GM20431 (cell line): ENCODE results near the gene XYLB.

Experiments used
- in situ Hi-C: fragments of 300-500 bp; cut with MseI, MboI; formaldehyde crosslinking; loops from one replicate; pipeline ENCODE4 v1.15.0; 2020; ENCODE audit warnings: low sequenced_read_pairs; ENCODE audit not compliant: unreplicated experiment

The XYLB gene

DNA sequence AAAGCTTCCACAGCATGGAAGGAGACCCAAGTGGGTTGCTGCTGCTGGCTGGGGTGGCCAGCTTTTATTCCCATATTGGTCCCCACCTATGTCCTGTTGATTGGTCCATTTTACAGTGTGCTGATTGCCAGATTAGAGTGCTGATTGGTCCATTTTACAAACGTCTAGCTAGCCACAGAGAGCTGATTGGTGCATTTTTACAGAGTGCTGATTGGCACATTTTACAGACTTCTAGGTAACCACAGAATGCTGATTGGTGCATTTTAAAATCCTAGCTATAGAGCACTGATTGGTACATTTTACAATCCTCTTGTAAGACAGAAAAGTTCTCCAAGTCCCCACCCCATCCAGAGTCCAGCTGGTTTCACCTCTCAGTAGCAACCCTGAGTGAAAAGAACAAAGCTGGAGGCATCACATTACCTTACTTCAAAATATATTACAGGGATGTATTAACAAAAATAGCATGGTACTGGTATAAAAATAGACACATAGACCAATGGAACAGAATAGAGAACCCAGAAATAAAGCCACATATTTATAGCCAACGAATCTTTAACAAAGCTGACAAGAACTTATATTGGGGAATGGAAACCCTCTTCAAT is 99.6 kb downstream of the XYLB start:
- in situ Hi-C loops: no loop called here

DNA sequence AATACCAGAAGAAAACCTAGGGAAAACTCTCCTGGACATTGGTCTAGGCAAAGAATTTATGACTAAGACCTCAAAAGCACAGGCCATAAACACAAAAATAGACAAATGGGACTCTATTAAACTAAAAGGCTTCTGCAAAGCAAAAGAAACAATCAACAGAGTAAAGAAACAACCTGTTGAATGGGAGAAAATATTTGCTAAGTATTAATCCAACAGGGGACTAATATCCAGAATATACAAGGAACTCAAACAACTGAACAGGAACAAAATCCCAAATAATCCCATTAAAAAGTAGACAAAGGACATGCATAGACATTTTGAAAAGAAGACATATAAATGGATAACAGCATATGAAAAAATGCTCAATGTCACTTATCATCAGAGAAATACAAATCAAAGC is 100.2 kb downstream of the XYLB start:
- in situ Hi-C loops: no loop called here

- in situ Hi-C loops: no loop called here
Measured at GRCh38 chr3:38450853-38451252, 104.3 kb downstream of the XYLB start.

GRCh38 chr3:38453075-38453912 is 106.7 kb downstream of the XYLB start, which contains the start of gene ACVR2B:
TSS of gene ACVR2B (plus strand) at chr3:38453890. CDS start at chr3:38454323, 433 bp downstream.
- in situ Hi-C loops: no loop called here

- in situ Hi-C loops: no loop called here
Measured at GRCh38 chr3:38453913-38454177, 107.3 kb downstream of the XYLB start.

DNA sequence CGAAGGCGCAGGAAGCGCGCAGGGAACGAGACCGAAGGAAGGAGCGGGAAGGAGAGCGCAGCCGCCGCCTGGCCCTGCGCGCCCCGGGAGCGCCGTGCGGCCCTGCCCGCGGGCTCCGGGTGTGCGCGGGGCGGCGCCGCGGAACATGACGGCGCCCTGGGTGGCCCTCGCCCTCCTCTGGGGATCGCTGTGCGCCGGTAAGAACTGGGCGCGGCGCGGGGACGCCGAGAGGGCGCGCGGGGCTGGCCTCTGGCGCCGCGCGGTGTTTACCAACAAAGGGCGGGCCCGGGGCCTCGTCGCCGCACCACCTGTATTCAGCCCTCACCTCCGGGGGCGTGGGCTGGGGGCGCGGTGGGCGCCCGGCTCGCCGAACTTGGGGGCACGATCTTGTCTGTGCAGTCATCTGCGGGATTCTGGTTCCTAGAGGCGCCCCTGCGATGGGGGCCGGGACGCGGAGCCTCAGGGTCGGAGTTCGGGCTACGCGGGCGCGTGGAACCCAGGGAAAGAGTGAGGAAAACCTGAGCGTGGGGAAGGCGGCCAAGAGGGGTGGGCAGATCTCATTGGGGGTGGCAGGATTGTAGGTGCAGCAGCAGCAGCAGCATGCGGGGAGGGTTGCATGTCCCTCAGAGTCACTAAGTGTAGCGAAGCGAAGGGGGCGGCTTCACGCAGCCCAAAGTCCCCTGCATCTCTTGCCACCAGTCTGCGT is 107.7 kb downstream of the XYLB start:
- in situ Hi-C loops: no loop called here

DNA sequence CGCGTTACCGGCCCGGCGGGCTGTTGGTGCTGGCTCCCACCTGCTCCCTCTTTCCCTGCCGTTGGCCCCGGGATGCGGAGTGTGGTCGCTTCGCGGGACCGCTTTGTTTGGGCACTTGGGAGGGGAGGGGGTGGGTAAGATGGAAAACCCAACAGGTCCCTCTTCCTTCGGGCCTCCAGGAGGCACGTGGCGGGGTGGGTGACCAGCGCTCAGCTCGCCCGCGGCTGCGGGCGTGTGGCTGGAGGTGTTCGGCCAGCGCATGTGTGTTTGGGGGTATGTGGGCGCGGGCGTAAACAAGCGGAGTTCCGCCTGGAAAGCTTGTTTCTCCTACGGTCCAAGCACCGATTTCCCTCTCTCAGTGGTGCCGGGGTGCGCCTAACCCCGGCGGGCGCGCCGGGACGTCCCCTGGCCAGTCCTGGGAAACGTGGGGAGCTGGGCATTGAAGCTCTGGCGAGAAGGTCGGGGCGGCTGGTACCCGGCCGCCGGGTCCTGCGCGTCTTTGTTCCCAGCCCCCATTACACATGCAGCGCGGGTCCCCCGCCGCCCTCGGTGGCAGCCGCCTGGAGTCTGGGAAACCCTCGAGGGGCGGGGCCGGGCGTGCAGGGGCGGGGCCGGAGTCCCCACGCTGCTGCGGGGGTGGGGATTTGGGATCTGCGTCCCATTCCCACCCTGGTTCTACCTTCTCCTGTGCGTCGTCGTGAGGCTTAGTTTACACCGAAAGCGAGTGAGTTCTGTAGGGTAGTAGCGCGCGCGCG is 108.5 kb downstream of the XYLB start:
- in situ Hi-C loops: no loop called here

GRCh38 chr3:38455639-38456430 is 109.2 kb downstream of the XYLB start:
- in situ Hi-C loops: no loop called here

DNA sequence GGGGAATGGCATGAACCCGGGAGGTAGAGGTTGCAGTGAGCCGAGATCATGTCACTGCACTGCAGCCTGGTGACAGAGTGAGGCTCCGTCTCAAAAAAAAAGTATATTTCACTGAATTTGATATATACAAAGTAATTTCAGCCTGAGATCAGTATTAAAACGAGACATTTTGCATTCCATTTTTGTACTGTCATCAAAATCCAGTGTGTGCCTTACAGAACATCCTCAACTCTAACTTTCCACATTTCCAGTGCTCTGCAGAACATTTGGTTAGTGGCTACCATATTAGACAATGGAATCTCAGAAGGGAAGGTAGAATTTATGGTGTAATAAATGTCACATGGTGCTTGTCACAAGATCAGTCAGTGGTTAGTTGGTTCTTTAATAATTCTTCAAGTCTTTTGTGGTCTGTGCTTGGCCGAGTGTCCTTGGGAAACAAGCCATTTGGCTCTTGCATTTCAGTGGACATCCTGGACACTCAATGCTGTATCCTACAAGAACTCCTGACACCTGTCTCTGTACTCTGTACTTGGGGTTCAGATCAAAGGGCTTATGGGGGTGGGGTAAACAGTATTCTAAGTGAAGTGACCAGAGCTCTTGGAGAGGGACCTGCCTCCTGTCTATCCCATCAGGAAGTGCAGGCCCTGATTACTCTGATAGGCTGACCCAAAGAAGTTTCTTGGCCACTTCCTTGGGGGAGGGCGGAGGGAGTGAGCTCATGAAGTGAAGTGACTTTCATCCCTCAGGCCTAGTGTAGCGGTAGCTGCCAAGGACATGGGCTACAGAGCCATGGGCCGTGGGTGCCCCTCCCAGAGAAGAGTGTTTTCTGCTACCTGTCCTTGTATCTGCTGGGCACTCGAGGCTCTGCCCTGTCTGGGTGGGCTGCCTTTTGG is 110.8 kb downstream of the XYLB start:
- in situ Hi-C loops: no loop called here

GRCh38 chr3:38458796-38459498 is 112.4 kb downstream of the XYLB start:
- in situ Hi-C loops: no loop called here

DNA sequence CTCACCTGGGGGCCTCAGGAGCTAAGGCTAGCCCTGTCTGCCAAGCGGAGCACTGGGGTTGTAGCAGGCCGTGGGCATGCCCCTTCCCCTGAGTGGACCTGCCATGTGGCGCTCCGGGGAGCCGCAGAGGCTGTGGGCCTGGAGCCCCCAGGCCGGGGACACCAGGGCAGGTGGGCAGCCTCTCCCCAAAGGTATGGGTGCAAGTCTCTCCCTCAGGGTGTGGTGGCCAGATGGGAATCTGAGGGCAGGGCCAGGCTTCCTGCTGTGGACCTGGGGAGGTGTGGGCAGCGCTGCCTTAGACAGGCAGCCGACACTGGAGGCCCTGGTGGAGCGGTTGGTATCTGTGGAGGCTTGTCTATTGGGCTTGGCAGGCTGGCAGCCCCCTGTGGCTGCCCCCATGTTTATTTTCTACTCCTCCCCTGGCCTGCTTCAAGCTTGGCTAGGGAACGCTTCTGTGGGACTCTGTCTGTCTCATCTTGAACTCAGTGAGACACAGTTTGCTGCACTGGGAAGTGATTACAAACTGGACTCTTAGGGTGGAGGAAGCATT is 113.0 kb downstream of the XYLB start:
- in situ Hi-C loops: no loop called here

GRCh38 chr3:38460377-38461270 is 114.0 kb downstream of the XYLB start:
- in situ Hi-C loops: no loop called here
